ENCODE data around the gene MYLK3.
"Not testable (repeated sequence)": the region's sequence is repeated elsewhere in the genome, so short reads cannot be mapped to it uniquely, and the experiment has no call there.

Gene MYLK3

DNA sequence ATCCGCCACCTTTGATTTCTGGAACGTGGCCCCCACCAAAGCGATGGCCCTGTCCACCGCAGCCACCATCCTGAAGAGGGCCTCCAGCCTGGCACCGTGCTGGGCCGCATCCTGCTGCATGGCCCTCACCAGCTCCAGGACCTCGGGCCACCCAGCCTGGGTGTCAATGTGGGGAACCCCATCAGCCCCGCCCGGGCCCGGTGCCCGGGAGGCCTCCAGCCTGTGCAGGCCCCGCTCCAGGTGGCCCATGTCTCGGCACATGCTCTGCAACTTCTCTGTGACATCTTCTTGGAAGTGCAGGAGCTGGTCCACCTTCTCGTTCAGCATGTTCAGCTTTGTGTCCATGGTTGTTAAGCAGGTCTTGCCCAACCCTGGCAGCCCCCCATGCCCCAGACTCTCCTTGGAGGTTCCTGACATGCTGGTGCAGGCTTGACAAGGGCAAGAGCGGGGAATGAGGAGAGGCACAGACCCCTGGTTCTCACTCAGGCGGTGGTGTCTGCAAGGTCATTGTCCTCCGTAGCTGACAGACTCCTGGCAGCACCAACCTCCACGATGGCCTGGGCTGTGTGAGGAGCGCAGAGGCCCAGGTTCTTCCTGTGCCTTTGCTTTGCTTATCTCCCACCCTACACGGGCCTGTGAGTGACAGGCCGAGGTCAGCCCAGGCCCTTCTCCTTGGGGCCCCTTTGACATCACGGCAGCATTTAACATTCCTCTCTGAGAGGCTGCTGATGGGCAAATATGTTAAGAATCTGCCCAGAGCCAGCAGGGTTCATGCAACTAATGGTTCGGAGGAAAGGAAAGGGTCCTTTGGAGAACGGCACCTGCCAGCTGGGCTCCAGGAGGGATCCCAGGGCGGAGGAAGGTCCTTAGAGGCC lies at the start of gene MYLK3:
Gene MYLK3 (minus strand): TSS at position 568 of the 875 bp plus-strand sequence. CDS start 151 bp downstream, at position 417.
- DNase-seq (ENCODE audit: low read depth in 2 of 2), result no peak

GRCh38 chr16:46797501-46797900 lies 49.4 kb upstream of the MYLK3 start:
- DNase-seq (ENCODE audit: low read depth in 2 of 2), result no peak

GRCh38 chr16:46796764-46797269 lies 48.7 kb upstream of the MYLK3 start:
- DNase-seq (ENCODE audit: low read depth in 2 of 2), result no peak

- DNase-seq (ENCODE audit: low read depth in 2 of 2), result no peak
Measured at GRCh38 chr16:46793841-46794240, 45.7 kb upstream of the MYLK3 start.

GRCh38 chr16:46790599-46791270 lies 42.6 kb upstream of the MYLK3 start:
- DNase-seq (ENCODE audit: low read depth in 2 of 2), result no peak

DNA sequence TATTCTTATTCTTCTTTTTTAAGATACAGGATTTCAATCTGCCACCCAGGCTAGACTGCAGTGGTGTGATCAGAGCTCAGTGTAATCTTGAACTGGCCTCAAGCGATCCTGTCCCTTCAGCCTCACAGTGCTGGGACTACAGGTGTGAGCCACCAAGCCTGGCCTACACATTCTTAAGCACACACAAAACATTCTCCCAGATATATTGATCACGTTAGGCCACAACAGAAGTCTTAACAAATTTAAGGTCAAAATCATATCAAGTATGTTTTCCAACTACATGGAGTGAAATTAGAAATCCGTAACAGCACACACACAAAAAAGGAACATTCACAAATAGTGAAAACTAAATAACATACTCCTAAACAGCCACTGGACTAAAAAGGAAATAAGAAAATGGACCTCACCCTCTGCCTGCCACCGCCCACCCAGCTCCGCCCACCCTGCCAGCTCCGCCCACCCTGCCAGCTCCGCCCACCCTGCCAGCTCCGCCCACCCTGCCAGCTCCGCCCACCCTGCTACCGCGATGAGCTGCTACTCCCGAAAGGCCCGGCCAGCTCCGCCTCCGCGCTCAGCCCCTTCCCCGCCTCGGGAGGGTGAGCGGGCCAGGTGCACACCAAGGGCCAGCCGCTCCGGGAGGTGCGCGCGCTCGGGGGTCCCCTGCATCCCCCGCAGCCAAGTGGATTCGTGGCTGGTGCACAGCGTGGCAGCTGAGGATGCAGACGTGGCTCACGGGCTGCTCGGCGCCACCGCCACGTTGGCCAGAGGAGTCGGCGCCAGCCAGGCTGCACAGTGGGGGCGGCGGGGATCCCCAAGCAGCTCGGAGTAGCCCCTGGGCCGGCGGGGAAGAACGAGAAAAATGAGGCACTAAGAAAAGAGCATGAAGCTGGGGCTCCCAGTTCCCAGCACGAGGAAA lies 41.6 kb upstream of the MYLK3 start:
- DNase-seq (ENCODE audit: low read depth in 2 of 2), result peak; percentile 67

DNA sequence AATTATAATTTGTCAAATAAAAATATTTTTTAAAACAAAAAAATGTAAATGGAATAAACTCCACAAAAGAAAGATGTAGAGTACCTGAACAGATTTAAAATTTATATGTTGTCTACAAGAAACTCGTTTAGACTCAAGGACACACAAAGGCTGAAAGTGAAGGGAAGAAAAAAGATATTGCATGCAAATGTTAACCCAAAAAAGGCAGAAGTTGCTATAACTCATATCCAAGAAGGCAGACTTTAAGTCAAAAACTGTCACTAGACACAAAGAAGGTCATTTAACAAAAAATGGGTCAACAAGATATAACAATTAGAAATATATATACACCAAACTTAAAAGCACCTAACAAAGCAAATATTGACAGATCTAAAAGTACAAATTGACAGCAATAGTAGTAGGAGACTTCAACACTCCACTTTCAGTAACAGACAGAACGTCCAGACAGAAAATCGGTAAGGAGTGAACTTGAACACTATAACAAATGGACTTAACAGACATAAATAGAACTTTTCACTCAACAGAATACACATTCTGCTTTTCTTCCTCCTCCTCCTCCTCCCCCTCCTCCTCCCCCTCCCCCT lies 40.8 kb upstream of the MYLK3 start:
- DNase-seq (ENCODE audit: low read depth in 2 of 2), result no peak

DNA sequence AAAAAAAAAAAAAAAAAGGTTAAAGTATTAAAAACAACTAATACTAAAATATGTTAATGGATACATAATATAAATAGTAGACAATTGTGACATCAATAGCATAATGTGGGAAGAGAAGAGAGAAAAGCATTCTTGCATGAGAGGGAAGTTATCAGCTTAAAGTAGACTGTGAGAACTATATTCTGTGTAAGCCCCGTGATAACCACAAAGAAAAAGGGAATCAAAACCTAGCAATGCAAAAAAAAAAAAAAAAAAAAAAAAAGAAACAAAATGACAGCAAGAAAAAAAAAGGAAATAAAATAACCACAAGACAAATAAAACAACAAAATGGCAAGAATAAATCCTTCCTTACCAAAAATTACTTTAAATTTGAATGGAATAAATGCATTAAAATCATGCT lies 39.8 kb upstream of the MYLK3 start:
- DNase-seq (ENCODE audit: low read depth in 2 of 2), result no peak

GRCh38 chr16:46785076-46785845 lies 37.1 kb upstream of the MYLK3 start:
- no peak for DNase-seq (ENCODE audit: low read depth in 2 of 2)

DNA sequence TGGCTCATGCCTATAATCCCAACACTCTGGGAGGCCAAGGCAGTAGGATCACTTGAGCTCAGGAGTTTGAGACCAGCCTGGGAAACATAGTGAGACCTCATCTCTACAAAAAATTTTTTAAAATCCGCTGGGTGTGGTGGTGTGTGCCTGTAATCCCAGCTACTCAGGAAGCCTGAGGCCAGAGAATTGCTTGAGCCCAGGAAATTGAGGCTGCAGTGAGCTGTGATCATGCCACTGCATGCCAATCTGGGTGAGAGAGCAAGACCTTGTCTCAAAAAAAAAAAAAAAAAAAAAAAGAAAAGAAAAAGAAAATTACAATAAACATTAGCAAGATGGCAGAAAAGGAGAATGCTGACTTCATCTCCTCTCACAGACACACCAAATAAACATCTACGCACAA lies 36.4 kb upstream of the MYLK3 start:
- not testable (repeated sequence) for DNase-seq (ENCODE audit: low read depth in 2 of 2)

DNA sequence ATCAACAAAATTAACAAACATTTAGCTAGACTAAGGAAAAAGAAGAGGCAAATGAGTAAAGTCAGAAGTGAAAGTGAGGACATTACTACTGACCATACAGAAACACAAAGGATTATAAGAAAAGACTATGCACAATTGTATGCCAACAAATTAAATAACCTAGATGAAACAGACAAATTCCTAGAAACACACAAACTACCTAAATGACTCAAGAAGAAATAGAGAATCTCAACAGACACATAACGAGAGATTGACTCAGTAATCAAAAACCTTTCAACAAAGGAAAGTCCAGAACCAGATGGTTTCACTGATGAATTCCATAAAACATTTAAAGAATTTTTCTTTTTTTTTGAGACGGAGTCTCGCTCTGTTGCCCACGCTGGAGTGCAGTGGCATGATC lies 35.7 kb upstream of the MYLK3 start:
- no peak for DNase-seq (ENCODE audit: low read depth in 2 of 2)

DNA sequence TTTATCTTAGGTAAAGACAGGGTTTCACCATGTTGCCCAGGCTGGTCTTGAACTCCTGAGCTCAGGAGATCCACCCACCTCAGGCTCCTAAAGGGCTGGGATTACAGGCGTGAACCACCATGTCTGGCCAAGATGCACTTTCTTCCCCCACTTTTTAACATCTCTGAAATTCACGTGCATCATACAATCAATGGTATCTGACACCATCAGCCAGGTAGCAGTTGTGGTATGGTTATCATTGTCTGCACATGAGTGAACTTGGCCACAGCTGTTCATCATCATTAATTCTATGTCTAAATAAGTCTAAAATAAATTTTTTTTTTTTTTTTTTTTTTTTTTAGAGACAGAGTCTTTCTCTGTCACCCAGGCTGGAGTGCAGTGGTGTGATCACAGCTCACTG lies 34.2 kb upstream of the MYLK3 start:
- DNase-seq (ENCODE audit: low read depth in 2 of 2), result no peak

DNA sequence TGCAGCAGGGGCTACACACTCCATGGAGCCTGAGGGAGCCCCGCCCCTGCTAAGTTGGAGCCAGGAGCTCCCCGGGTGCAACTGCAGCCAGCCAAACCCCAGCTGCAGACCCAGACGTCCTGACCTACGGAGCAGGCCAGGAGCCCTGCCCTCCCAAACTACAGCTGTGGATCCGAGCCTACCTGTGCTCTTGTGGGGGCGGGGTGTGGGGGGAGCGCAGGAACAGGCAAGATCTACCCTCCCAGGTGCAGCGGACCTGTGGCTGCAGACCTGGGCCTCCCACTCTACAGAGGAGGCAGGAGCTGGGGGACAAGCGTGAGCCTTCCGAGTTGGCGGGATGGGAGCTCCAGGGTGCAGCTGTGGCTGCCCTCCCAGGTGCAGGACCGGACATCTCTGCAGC lies 29.7 kb upstream of the MYLK3 start:
- DNase-seq (ENCODE audit: low read depth in 2 of 2), result no peak

DNA sequence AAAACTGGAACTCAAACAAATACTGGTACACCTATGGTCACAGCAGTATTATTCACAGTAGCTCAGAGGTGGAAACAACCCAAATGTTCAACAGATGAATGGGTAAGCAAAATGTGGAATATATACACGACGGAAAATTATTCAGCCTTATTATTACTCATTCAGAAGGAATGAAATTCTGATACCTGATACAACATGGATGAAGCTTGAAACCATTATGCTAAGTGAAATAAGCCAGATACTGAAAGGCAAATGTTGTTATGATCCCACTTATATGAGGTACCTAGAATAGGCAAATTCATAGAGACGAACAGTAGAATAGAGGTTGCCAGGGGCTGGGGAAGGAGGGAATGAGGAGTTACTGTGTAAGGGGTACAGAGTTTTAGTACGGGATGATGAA lies 27.1 kb upstream of the MYLK3 start:
- DNase-seq (ENCODE audit: low read depth in 2 of 2), result no peak

GRCh38 chr16:46774743-46775177 lies 26.6 kb upstream of the MYLK3 start:
- DNase-seq (ENCODE audit: low read depth in 2 of 2), result no peak

GRCh38 chr16:46772463-46772862 lies 24.3 kb upstream of the MYLK3 start:
- DNase-seq (ENCODE audit: low read depth in 2 of 2), result no peak

DNA sequence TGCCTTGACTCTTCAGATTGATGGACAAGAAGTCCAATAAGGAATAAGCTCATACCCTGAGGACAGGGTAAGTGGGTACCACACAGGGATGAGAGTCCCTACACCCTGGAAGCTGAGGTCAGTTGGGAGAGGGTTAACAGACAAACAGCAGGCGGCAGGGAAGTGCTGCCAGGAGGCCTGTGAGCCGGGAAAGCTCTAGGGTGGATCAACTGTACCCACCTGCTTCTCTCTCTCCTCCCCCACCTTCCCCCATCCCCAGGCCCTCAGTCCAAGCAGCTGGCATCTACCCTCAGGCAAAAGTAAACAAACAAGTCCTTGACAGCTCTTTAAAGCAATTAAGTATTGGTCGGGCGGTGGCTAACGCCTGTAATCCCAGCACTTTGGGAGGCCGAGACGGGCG lies 20.7 kb upstream of the MYLK3 start:
- DNase-seq (ENCODE audit: low read depth in 2 of 2), result no peak

- no peak for DNase-seq (ENCODE audit: low read depth in 2 of 2)
Measured at GRCh38 chr16:46765050-46765449, 16.9 kb upstream of the MYLK3 start.

GRCh38 chr16:46763147-46763546 lies 15.0 kb upstream of the MYLK3 start:
- DNase-seq (ENCODE audit: low read depth in 2 of 2), result no peak

- DNase-seq (ENCODE audit: low read depth in 2 of 2), result no peak
Measured at GRCh38 chr16:46762583-46762982, 14.4 kb upstream of the MYLK3 start.

DNA sequence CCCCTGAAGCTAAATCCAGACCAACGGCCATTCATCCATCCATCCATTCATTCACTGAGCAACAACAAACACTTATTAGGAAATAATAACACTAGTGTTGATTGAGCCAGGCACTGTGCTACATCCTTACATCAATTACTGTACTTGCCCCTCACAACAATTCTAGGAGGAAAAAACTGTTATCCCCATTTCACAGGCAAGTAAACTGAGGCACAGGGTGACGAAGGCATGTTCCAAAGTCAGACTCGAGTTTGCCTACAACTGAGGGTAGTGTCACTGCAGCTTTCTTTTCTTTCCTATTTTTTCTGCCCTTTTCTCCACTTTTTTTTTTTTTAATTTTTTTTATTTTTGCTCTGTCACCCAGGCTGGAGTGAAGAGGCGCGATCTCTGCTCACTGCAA lies 11.2 kb upstream of the MYLK3 start:
- DNase-seq (ENCODE audit: low read depth in 2 of 2), result no peak

Measured in stimulated activated CD4-positive, alpha-beta T cell treated with anti-CD3 and anti-CD28 coated beads, Interleukin-1b, Interleukin-23, amount 100 ng/mL, for 4 hours (primary cell).